SK-N-SH treated with all-trans-retinoic acid at 6 μM for 48 hours (cell line): ENCODE data around the gene MARVELD1.

ENCODE experiments used
- ATAC-seq: fragments of 200-7000 bp; cut with Tn5 transposase; 3 replicates; pipeline ENCODE4 v1.9.1; 2020; ENCODE audit warnings: mild to moderate bottlenecking, moderate library complexity
- ARNTL ChIP-seq: fragments of 450-650 bp; formaldehyde crosslinking; IDR thresholded peaks from 2 replicates; pipeline ENCODE4 v1.5.0; 2020; ENCODE audit warnings: low read depth, mild to moderate bottlenecking, moderate library complexity, borderline replicate concordance
- CSDC2 ChIP-seq: fragments of 250-450 bp; sonication (Bioruptor Pico); IDR thresholded peaks from 2 replicates; pipeline ENCODE4 v1.5.0; 2020; ENCODE audit warnings: mild to moderate bottlenecking, moderate library complexity
- CSRNP3 ChIP-seq: fragments of 250-450 bp; sonication (Bioruptor Pico); IDR thresholded peaks from 2 replicates; pipeline ENCODE4 v1.5.1; 2021; ENCODE audit warnings: mild to moderate bottlenecking, moderate library complexity
- ESRRG ChIP-seq: fragments of 250-450 bp; sonication (Bioruptor Pico); IDR thresholded peaks from 2 replicates; pipeline ENCODE4 v1.6.1; 2021; ENCODE audit warnings: mild to moderate bottlenecking
- GLIS3 ChIP-seq: fragments of 250-450 bp; sonication (Bioruptor Pico); IDR thresholded peaks from 2 replicates; pipeline ENCODE4 v1.5.0; 2020; ENCODE audit warnings: mild to moderate bottlenecking, moderate library complexity
- ISL1 ChIP-seq: fragments of 250-450 bp; sonication (Bioruptor Pico); IDR thresholded peaks from 2 replicates; pipeline ENCODE4 v2.1.2; 2022; ENCODE audit warnings: mild to moderate bottlenecking, moderate library complexity
- OSR1 ChIP-seq: fragments of 250-450 bp; sonication (Bioruptor Pico); IDR thresholded peaks from 2 replicates; pipeline ENCODE4 v1.8.0; 2022; ENCODE audit warnings: moderate library complexity, mild to moderate bottlenecking, inconsistent platforms
- PATZ1 ChIP-seq: fragments of 250-450 bp; sonication (Bioruptor Pico); IDR thresholded peaks from 2 replicates; pipeline ENCODE4 v1.8.0; 2020; ENCODE audit warnings: mild to moderate bottlenecking, moderate library complexity, borderline replicate concordance
- POU6F1 ChIP-seq: fragments of 250-450 bp; sonication (Bioruptor Pico); IDR thresholded peaks from 2 replicates; pipeline ENCODE4 v1.8.0; 2021; ENCODE audit warnings: low read depth, mild to moderate bottlenecking, moderate library complexity, borderline replicate concordance
- PPARA ChIP-seq: fragments of 250-450 bp; sonication (Bioruptor Pico); IDR thresholded peaks from 2 replicates; pipeline ENCODE4 v1.5.0; 2020; ENCODE audit warnings: mild to moderate bottlenecking, borderline replicate concordance
- RARB ChIP-seq: fragments of 250-450 bp; sonication (Bioruptor Pico); IDR thresholded peaks from 2 replicates; pipeline ENCODE4 v1.8.0; 2021; ENCODE audit warnings: mild to moderate bottlenecking, moderate library complexity
- TOX ChIP-seq: fragments of 250-450 bp; sonication (Bioruptor Pico); IDR thresholded peaks from 2 replicates; pipeline ENCODE4 v1.8.0; 2021; ENCODE audit warnings: mild to moderate bottlenecking, moderate library complexity, borderline replicate concordance
- TSHZ2 ChIP-seq: fragments of 250-450 bp; sonication (Bioruptor Pico); IDR thresholded peaks from 2 replicates; pipeline ENCODE4 v1.5.0; 2020; ENCODE audit warnings: mild to moderate bottlenecking, moderate library complexity
- ZC3H10 ChIP-seq: fragments of 250-450 bp; sonication (Bioruptor Pico); IDR thresholded peaks from 2 replicates; pipeline ENCODE4 v1.5.1; 2021; ENCODE audit warnings: mild to moderate bottlenecking, moderate library complexity
- ZFP3 ChIP-seq: fragments of 250-450 bp; sonication (Bioruptor Pico); IDR thresholded peaks from 2 replicates; pipeline ENCODE4 v1.5.0; 2020; ENCODE audit warnings: mild to moderate bottlenecking, moderate library complexity
- ZNF70 ChIP-seq: fragments of 450-650 bp; formaldehyde crosslinking; IDR thresholded peaks from 2 replicates; pipeline ENCODE4 v1.5.0; 2020; ENCODE audit warnings: mild to moderate bottlenecking, moderate library complexity

Gene MARVELD1

GRCh38 chr10:97714401-97715258 lies 1.1 kb downstream of the MARVELD1 start (continued):
- TF ChIP-seq TSHZ2 (CRISPR knock-in tag) (no peak), CSRNP3 (CRISPR knock-in tag) (no peak), ISL1 (CRISPR knock-in tag) (no peak)

GRCh38 chr10:97715259-97715874 lies 1.8 kb downstream of the MARVELD1 start:
- ATAC-seq: no peak
- TF ChIP-seq POU6F1 (CRISPR knock-in tag) (no peak), PATZ1 (CRISPR knock-in tag) (no peak), GLIS3 (CRISPR knock-in tag) (no peak), TSHZ2 (CRISPR knock-in tag) (no peak), ZFP3 (CRISPR knock-in tag) (no peak), ESRRG (CRISPR knock-in tag) (no peak), TOX (CRISPR knock-in tag) (no peak), RARB (CRISPR knock-in tag) (no peak), CSDC2 (CRISPR knock-in tag) (no peak), OSR1 (CRISPR knock-in tag) (no peak), PPARA (CRISPR knock-in tag) (no peak), ZNF70 (CRISPR knock-in tag) (no peak), ZC3H10 (CRISPR knock-in tag) (no peak), CSRNP3 (CRISPR knock-in tag) (no peak), ARNTL (no peak)
